Kidney epithelial cell (primary cell): ENCODE results near the gene MAGEF1. TPM values are rescaled to one million over a fixed set of nuclear protein-coding genes. Genes with fewer than 3 reads are reported as not detected.

Experiments
- DNase-seq: peaks from one replicate; pipeline ENCODE4 v3.0.0-alpha.2; 2010; ENCODE audit warnings: low read depth
- H3K27me3 ChIP-seq: 2 replicates; pipeline ENCODE4 v1.6.0; 2011; ENCODE audit warnings: low read length; ENCODE audit not compliant: control insufficient read depth, insufficient read depth
- H3K36me3 ChIP-seq: 2 replicates; pipeline ENCODE4 v1.5.1; 2011; ENCODE audit warnings: low read length; ENCODE audit not compliant: control insufficient read depth, insufficient read depth
- H3K4me3 ChIP-seq: 2 replicates; pipeline ENCODE4 v1.5.1; 2011; ENCODE audit warnings: low read depth, mild to moderate bottlenecking, control low read depth, low read length
- CTCF ChIP-seq: IDR thresholded peaks from 2 replicates; pipeline ENCODE4 v1.5.1; 2011; ENCODE audit warnings: mild to moderate bottlenecking, moderate library complexity, low read length, control low read depth, inconsistent platforms; ENCODE audit not compliant: insufficient read depth, poor library complexity, severe bottlenecking
- total RNA-seq: library from RNA; depleted of rRNA; stranded (reverse); fragments of >200 nt; gene quantifications from 2 replicates; pipeline ENCODE4 v1.2.3, GENCODE V29; 2015

MAGEF1 gene
- total RNA-seq, 1 donor from 2014 or later: 48.0 TPM

- TF ChIP-seq CTCF: no peak
Observed at GRCh38 chr3:184743248-184743647, 31.4 kb upstream of the MAGEF1 start.

DNA sequence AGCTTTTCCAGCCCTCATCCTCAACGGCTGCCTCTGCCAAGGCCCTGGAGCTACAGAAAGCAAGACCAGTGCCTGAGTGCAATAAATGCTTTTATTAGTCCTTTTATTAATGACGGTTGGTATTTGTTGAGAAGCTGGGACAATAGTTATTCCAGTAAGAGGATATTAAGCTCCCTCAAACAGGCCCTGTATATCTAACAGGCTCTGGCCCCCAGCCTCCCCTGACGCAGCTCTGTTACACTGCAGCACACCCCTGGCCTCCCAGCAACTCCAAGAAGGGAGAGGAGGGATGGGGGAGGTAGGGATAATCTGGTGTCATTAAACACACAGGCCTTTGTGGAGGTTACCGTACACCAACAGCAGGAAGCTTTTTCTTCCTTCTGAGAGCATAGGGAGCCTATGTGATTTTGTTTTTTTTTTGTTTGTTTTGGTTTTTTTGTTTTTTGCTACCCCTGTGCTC, 30.8 kb upstream of the MAGEF1 start:
- Histone ChIP-seq H3K36me3 (no peaks in the 10 kb centered on the region), H3K27me3 (peaks cover 3% of the 10 kb centered on the region), H3K4me3 (no peak overlapping the region)
- no peak for TF ChIP-seq CTCF
- no peak for DNase-seq

More at GRCh38 chr3:184743248-184743647, 31.4 kb upstream of the MAGEF1 start:
- Histone ChIP-seq H3K27me3 (peaks cover 3% of the 10 kb centered on the region), H3K36me3 (no peaks in the 10 kb centered on the region), H3K4me3 (no peak overlapping the region)
- no peak for DNase-seq

GRCh38 chr3:184741798-184742675, 30.2 kb upstream of the MAGEF1 start:
- no peak for TF ChIP-seq CTCF
- H3K27me3 ChIP-seq: peaks cover 3% of the 10 kb centered on the region
- no peak overlapping the region for H3K4me3 ChIP-seq
- H3K36me3 ChIP-seq: no peaks in the 10 kb centered on the region
- DNase-seq: no peak

DNA sequence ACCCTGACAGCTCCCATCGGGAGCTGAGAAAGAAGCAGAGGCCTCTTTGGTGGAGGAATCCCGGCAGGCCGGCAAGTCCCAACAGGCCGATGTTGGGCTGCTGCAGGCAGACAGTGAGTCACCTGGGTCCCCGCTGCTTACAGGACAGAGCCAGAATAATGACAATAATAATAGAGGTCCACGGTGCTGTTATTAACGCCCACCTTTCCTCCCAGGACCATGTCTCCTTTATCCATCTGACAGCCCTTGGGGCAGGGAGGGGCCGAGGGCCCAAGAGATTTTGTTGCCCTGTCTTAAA, 29.3 kb upstream of the MAGEF1 start:
- H3K4me3 ChIP-seq: no peak overlapping the region
- no peak for DNase-seq
- no peak for TF ChIP-seq CTCF

GRCh38 chr3:184740509-184741258, 28.8 kb upstream of the MAGEF1 start:
- Histone ChIP-seq H3K4me3 (no peak overlapping the region), H3K36me3 (no peaks in the 10 kb centered on the region), H3K27me3 (no peaks in the 10 kb centered on the region)
- no peak for DNase-seq
- no peak for TF ChIP-seq CTCF

More for the DNA sequence above, 29.3 kb upstream of the MAGEF1 start:
- no peaks in the 10 kb centered on the region for H3K27me3 ChIP-seq
- H3K36me3 ChIP-seq: no peaks in the 10 kb centered on the region
